DOHH2 (cell line): Measurements from ENCODE around the gene SLC35F4.

Experiments used
- EZH2phosphoT487 ChIP-seq: fragments of 200-600 bp; sonication (generic); IDR thresholded peaks from 2 replicates; pipeline ENCODE4 v1.6.1; 2017; ENCODE audit warnings: borderline replicate concordance, mild to moderate bottlenecking, antibody characterized with exemption, low read length, moderate library complexity, mixed read lengths
- TF ChIP-seq, protein P1 (sequence below): fragments of 200-600 bp; sonication (generic); IDR thresholded peaks from one replicate; pipeline ENCODE4 v1.5.1; 2014; ENCODE audit warnings: antibody characterized with exemption, mild to moderate bottlenecking, low read depth, low read length; ENCODE audit not compliant: poor library complexity, severe bottlenecking

DNA sequence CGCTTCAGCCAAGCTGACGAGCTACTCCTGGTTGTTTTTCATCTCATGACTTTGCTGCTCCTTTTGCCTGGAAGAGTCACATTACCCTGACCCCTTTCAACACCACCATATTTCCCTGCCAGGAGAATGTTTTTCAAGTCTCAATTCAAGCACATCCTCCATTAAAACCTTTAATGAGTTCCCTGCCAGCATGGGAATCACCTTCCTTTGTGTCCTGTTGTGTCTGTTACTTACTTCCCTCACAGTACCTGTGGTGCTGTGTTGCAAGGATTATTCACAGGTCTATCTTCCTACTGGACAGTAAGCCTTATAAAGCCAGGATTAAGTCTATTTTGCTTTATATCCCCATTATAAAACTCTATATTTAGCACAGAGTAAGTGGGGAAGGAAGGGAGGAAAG lies 13.6 kb upstream of the SLC35F4 start:
- TF ChIP-seq, protein P1, sequence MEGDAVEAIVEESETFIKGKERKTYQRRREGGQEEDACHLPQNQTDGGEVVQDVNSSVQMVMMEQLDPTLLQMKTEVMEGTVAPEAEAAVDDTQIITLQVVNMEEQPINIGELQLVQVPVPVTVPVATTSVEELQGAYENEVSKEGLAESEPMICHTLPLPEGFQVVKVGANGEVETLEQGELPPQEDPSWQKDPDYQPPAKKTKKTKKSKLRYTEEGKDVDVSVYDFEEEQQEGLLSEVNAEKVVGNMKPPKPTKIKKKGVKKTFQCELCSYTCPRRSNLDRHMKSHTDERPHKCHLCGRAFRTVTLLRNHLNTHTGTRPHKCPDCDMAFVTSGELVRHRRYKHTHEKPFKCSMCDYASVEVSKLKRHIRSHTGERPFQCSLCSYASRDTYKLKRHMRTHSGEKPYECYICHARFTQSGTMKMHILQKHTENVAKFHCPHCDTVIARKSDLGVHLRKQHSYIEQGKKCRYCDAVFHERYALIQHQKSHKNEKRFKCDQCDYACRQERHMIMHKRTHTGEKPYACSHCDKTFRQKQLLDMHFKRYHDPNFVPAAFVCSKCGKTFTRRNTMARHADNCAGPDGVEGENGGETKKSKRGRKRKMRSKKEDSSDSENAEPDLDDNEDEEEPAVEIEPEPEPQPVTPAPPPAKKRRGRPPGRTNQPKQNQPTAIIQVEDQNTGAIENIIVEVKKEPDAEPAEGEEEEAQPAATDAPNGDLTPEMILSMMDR = no peak
- TF ChIP-seq EZH2phosphoT487 = no peak
